HCT116 (cell line): ENCODE data around the gene NRCAM. TPM values are rescaled to one million over a fixed set of nuclear protein-coding genes. Genes with fewer than 3 reads are reported as not detected.

ENCODE experiments used
- ATAC-seq: fragments of 200-7000 bp; cut with Tn5 transposase; 2 replicates; pipeline ENCODE4 v1.9.1; 2020; ENCODE audit warnings: mild to moderate bottlenecking, moderate library complexity
- BruUV-seq: library from RNA; stranded (reverse); fragments of 400-500 nt; replicated peaks from 2 replicates; lab custom pipeline; 2021; lab: Mats Ljungman, UMichigan
- CTCF ChIA-PET: fragments of 300-600 bp; sonication (Branson Sonifier 250); formaldehyde crosslinking; loops from one replicate; lab custom pipeline; 2021; ENCODE audit warnings: antibody characterized with exemption; lab: Charles Lee
- POLR2A ChIA-PET: fragments of 300-600, 350-600 bp; sonication (Branson Sonifier 250); formaldehyde crosslinking; loops from one replicate; lab custom pipeline; 2021; ENCODE audit warnings: antibody characterized with exemption; lab: Charles Lee
- RAD21 ChIA-PET, 2 experiments: fragments of 300-600 bp; sonication (Branson Sonifier 250); formaldehyde crosslinking; loops; one replicate each; lab custom pipeline; 2023; ENCODE audit warnings: low total read pairs in 2 of 2; ENCODE audit not compliant: uncharacterized antibody in 2 of 2, unreplicated experiment in 2 of 2, low non-redundant PET in 1 of 2; lab: Charles Lee
- DNase-seq: peaks from one replicate; pipeline ENCODE4 v3.0.0-alpha.2; 2010; ENCODE audit warnings: low read depth, low spot score
- H2AFZ ChIP-seq: fragments of 200-600 bp; shearing (Covaris generic), sonication (generic); 2 replicates; pipeline ENCODE4 v1.6.1; 2017; ENCODE audit warnings: low read depth, mixed run types, mixed read lengths, antibody characterized with exemption, low read length; ENCODE audit not compliant: poor library complexity, severe bottlenecking
- H3K27ac ChIP-seq: 2 replicates; pipeline ENCODE4 v1.5.1; 2012; ENCODE audit warnings: low read depth, low read length
- H3K27me3 ChIP-seq: fragments of 200-600 bp; sonication (generic); 2 replicates; pipeline ENCODE4 v1.6.1; 2016; ENCODE audit warnings: mixed run types, low read length, mixed read lengths; ENCODE audit not compliant: insufficient read depth
- H3K36me3 ChIP-seq, 2 experiments: fragments of 200-500 bp in 1 of 2; fragments of 200-600 bp in 1 of 2; sonication (Bioruptor generic) in 1 of 2; sonication (generic) in 1 of 2; 2 replicates each; pipeline versions ENCODE4 v1.5.1 to v1.6.1; 2014 to 2016; ENCODE audit warnings: low read length in 2 of 2, inconsistent platforms in 1 of 2, mixed read lengths in 1 of 2, mixed run types in 1 of 2; ENCODE audit not compliant: insufficient read depth in 2 of 2, control insufficient read depth in 1 of 2
- H3K4me1 ChIP-seq, 2 experiments: fragments of 200-600 bp in 1 of 2; sonication (generic) in 1 of 2; 2 replicates each; pipeline versions ENCODE4 v1.5.1 to v1.6.1; 2012 to 2017; ENCODE audit warnings: low read length in 2 of 2, inconsistent platforms in 1 of 2, mild to moderate bottlenecking in 1 of 2, mixed read lengths in 1 of 2, mixed run types in 1 of 2, moderate library complexity in 1 of 2; ENCODE audit not compliant: insufficient read depth in 2 of 2, control insufficient read depth in 1 of 2
- H3K4me2 ChIP-seq: fragments of 200-600 bp; sonication (generic); 2 replicates; pipeline ENCODE4 v1.6.1; 2017; ENCODE audit warnings: mixed run types, low read length, mixed read lengths
- H3K4me3 ChIP-seq, 2 experiments: fragments of 200-600 bp in 1 of 2; sonication (generic) in 1 of 2; replicated peaks in 1 of 2; 2 replicates each; pipeline ENCODE4 v1.5.1; 2011 to 2016; ENCODE audit warnings: low read length in 2 of 2, control low read depth in 1 of 2, low read depth in 1 of 2, mild to moderate bottlenecking in 1 of 2, mixed read lengths in 1 of 2, mixed run types in 1 of 2
- H3K79me2 ChIP-seq: fragments of 200-600 bp; sonication (generic); 2 replicates; pipeline ENCODE4 v1.6.1; 2017; ENCODE audit warnings: mild to moderate bottlenecking, mixed run types, low read length, moderate library complexity, mixed read lengths; ENCODE audit not compliant: insufficient read depth
- H3K9ac ChIP-seq: fragments of 200-600 bp; sonication (generic); 2 replicates; pipeline ENCODE4 v1.6.1; 2016; ENCODE audit warnings: low read length, mixed read lengths
- H3K9me2 ChIP-seq: fragments of 200-600 bp; sonication (generic), shearing (Covaris generic); 2 replicates; pipeline ENCODE4 v1.6.1; 2017; ENCODE audit warnings: mixed run types, mild to moderate bottlenecking, moderate library complexity; ENCODE audit not compliant: insufficient read depth
- H3K9me3 ChIP-seq, 2 experiments: fragments of 200-500 bp in 1 of 2; fragments of 200-600 bp in 1 of 2; sonication (Bioruptor generic) in 1 of 2; sonication (generic) in 1 of 2; 2 replicates each; pipeline ENCODE4 v1.6.1; 2014 to 2017; ENCODE audit warnings: low read length in 2 of 2, mixed read lengths in 2 of 2, inconsistent platforms in 1 of 2, low read depth in 1 of 2, mild to moderate bottlenecking in 1 of 2, mixed run types in 1 of 2, moderate library complexity in 1 of 2; ENCODE audit not compliant: control insufficient read depth in 1 of 2, insufficient read depth in 1 of 2
- H4K20me1 ChIP-seq: fragments of 200-600 bp; sonication (generic), shearing (Covaris generic); 2 replicates; pipeline ENCODE4 v1.6.1; 2017; ENCODE audit warnings: mixed run types, mild to moderate bottlenecking, moderate library complexity; ENCODE audit not compliant: insufficient read depth
- ATF3 ChIP-seq: IDR thresholded peaks from 2 replicates; pipeline ENCODE4 v1.6.1; 2012
- CEBPB ChIP-seq: IDR thresholded peaks from 2 replicates; pipeline ENCODE4 v1.6.1; 2012; ENCODE audit warnings: low read depth
- FOSL1 ChIP-seq: IDR thresholded peaks from 2 replicates; pipeline ENCODE4 v1.6.1; 2012; ENCODE audit warnings: low read depth
- JUND ChIP-seq: IDR thresholded peaks from 2 replicates; pipeline ENCODE4 v1.6.1; 2012
- POLR2A ChIP-seq: IDR thresholded peaks from 2 replicates; pipeline ENCODE4 v1.7.0; 2011; ENCODE audit warnings: borderline replicate concordance; ENCODE audit not compliant: insufficient read depth, insufficient read length; ENCODE audit errors: extremely low read depth
- ZFX ChIP-seq: fragments of 450-650 bp; IDR thresholded peaks from 2 replicates; pipeline ENCODE4 v1.6.1; 2017
- intact Hi-C: fragments of 100-400 bp; cut with micrococcal nuclease; formaldehyde crosslinking; loops from 2 replicates; pipeline ENCODE4 v1.10.0; 2022
- total RNA-seq: library from RNA; stranded (reverse); gene quantifications from one replicate; pipeline ENCODE4 v1.2.1, GENCODE V29; 2021; ENCODE audit not compliant: unreplicated experiment
- TF ChIP-seq, protein P1 (sequence below): IDR thresholded peaks from 2 replicates; pipeline ENCODE4 v1.6.1; 2012; ENCODE audit warnings: low read depth

Gene NRCAM
- total RNA-seq, 1 experiment from 2014 or later = 0.15 TPM

- ChIA-PET POLR2A (no interaction called here), CTCF (interaction anchor here (2.3 kb wide), 1 partner anchor 10 kb away, joined by 7 read pairs; no protein-coding TSS in a partner anchor), RAD21 (no interaction called here)
- no TSS peak for BruUV-seq
- Histone ChIP-seq H3K9me2 (no peaks in the 10 kb centered on the region), H2AFZ (no peak overlapping the region), H3K27ac (no peak overlapping the region), H3K9ac (no peak overlapping the region), H3K36me3 (no peaks in the 10 kb centered on the region), H3K9me3 (no peaks in the 10 kb centered on the region), H4K20me1 (no peaks in the 10 kb centered on the region), H3K79me2 (no peaks in the 10 kb centered on the region), H3K4me2 (no peak overlapping the region), H3K27me3 (no peaks in the 10 kb centered on the region), H3K4me3 (no peak overlapping the region), H3K4me1 (no peaks in the 10 kb centered on the region)
- TF ChIP-seq, protein P1, sequence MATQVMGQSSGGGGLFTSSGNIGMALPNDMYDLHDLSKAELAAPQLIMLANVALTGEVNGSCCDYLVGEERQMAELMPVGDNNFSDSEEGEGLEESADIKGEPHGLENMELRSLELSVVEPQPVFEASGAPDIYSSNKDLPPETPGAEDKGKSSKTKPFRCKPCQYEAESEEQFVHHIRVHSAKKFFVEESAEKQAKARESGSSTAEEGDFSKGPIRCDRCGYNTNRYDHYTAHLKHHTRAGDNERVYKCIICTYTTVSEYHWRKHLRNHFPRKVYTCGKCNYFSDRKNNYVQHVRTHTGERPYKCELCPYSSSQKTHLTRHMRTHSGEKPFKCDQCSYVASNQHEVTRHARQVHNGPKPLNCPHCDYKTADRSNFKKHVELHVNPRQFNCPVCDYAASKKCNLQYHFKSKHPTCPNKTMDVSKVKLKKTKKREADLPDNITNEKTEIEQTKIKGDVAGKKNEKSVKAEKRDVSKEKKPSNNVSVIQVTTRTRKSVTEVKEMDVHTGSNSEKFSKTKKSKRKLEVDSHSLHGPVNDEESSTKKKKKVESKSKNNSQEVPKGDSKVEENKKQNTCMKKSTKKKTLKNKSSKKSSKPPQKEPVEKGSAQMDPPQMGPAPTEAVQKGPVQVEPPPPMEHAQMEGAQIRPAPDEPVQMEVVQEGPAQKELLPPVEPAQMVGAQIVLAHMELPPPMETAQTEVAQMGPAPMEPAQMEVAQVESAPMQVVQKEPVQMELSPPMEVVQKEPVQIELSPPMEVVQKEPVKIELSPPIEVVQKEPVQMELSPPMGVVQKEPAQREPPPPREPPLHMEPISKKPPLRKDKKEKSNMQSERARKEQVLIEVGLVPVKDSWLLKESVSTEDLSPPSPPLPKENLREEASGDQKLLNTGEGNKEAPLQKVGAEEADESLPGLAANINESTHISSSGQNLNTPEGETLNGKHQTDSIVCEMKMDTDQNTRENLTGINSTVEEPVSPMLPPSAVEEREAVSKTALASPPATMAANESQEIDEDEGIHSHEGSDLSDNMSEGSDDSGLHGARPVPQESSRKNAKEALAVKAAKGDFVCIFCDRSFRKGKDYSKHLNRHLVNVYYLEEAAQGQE = no peak
- no peak for TF ChIP-seq CEBPB
- TF ChIP-seq ATF3 = no peak
- no peak for TF ChIP-seq ZFX
- TF ChIP-seq FOSL1 = no peak
- no peak for TF ChIP-seq POLR2A
- no peak for TF ChIP-seq JUND
- no peak for DNase-seq
- no peak for ATAC-seq
- intact Hi-C loops = no loop called here
Measured at GRCh38 chr7:108486291-108486966, 30.2 kb upstream of the NRCAM start.
